T-helper 17 cell (primary cell): ENCODE measurements around the gene HSPB1. TPM values are rescaled to one million over a fixed set of nuclear protein-coding genes. Genes with fewer than 3 reads are reported as not detected.
"Not testable (repeated sequence)": the region's sequence is repeated elsewhere in the genome, so short reads cannot be mapped to it uniquely, and the experiment has no call there.

Experiments used
- ATAC-seq: fragments of 150-1000 bp; cut with Tn5 transposase; 2 replicates; pipeline ENCODE4 v1.10.0; 2021; ENCODE audit warnings: mild to moderate bottlenecking, moderate library complexity
- DNase-seq, 3 donors: peaks; one replicate each; pipeline versions ENCODE4 v3.0.0 to v3.0.0-alpha.2; 2020 to 2021
- H3K9me3 ChIP-seq: one replicate; pipeline ENCODE4 v1.7.0; 2013; ENCODE audit warnings: low read length, mild to moderate bottlenecking; ENCODE audit not compliant: control insufficient read depth, poor library complexity, severe bottlenecking
- H3K27ac Mint-ChIP-seq: one replicate; pipeline ENCODE4 v1.8.0; 2022; ENCODE audit warnings: mild to moderate bottlenecking, moderate library complexity, mixed read lengths
- H3K27me3 Mint-ChIP-seq: one replicate; pipeline ENCODE4 v1.8.0; 2022; ENCODE audit warnings: mixed read lengths
- H3K36me3 Mint-ChIP-seq: one replicate; pipeline ENCODE4 v1.8.0; 2022; ENCODE audit warnings: low read depth, mixed read lengths
- H3K4me1 Mint-ChIP-seq: one replicate; pipeline ENCODE4 v1.8.0; 2022; ENCODE audit warnings: mild to moderate bottlenecking, mixed read lengths
- H3K4me3 Mint-ChIP-seq: one replicate; pipeline ENCODE4 v1.8.0; 2022; ENCODE audit warnings: mild to moderate bottlenecking, moderate library complexity, mixed read lengths
- total RNA-seq, 4 donors: library from RNA in 2 of 4; stranded (reverse) in 2 of 4; gene quantifications; one replicate each; pipeline ENCODE4 v1.2.3 and lab custom pipeline; 2022 to 2026

The HSPB1 gene
- total RNA-seq, 2 donors from 2014 or later, result 25.8 to 33.2 TPM

GRCh38 chr7:76285604-76286374, 16.7 kb upstream of the HSPB1 start:
- no peaks in the 10 kb centered on the region for H3K9me3 ChIP-seq
- Mint-ChIP-seq H3K36me3 (peaks cover 7% of the 10 kb centered on the region), H3K4me3 (no peak overlapping the region), H3K27me3 (peaks cover 21% of the 10 kb centered on the region), H3K27ac (no peak overlapping the region), H3K4me1 (peaks cover 14% of the 10 kb centered on the region)
- no peak for ATAC-seq
- DNase-seq, result no peak

GRCh38 chr7:76286842-76287403, 15.6 kb upstream of the HSPB1 start:
- Mint-ChIP-seq H3K27ac (no peak overlapping the region), H3K27me3 (peaks cover 15% of the 10 kb centered on the region), H3K36me3 (peaks cover 1% of the 10 kb centered on the region), H3K4me3 (no peak overlapping the region), H3K4me1 (peaks cover 12% of the 10 kb centered on the region)
- DNase-seq, result no peak
- H3K9me3 ChIP-seq, result no peaks in the 10 kb centered on the region
- no peak for ATAC-seq

GRCh38 chr7:76290847-76291350, 11.6 kb upstream of the HSPB1 start:
- ATAC-seq, H3K4me3 Mint-ChIP-seq, H3K9me3 ChIP-seq, H3K27me3 Mint-ChIP-seq, H3K36me3 Mint-ChIP-seq, H3K4me1 Mint-ChIP-seq, DNase-seq: not testable (repeated sequence)
- H3K27ac Mint-ChIP-seq, result peak overlapping the region; percentile 29

GRCh38 chr7:76291351-76292212, 10.9 kb upstream of the HSPB1 start:
- Mint-ChIP-seq H3K27ac (peak overlapping the region; percentile 29), H3K4me3 (no peak overlapping the region), H3K36me3 (no peaks in the 10 kb centered on the region), H3K27me3 (peaks cover 5% of the 10 kb centered on the region), H3K4me1 (peaks cover 9% of the 10 kb centered on the region)
- DNase-seq, result peak; percentile 59 to 80 (median 72)
- H3K9me3 ChIP-seq, result no peaks in the 10 kb centered on the region
- peak; percentile 93 for ATAC-seq

GRCh38 chr7:76292213-76292573, 10.3 kb upstream of the HSPB1 start:
- H3K27me3 Mint-ChIP-seq, result peaks cover 5% of the 10 kb centered on the region
- H3K27ac Mint-ChIP-seq, result no peak overlapping the region
- H3K9me3 ChIP-seq, result no peaks in the 10 kb centered on the region
- no peaks in the 10 kb centered on the region for H3K36me3 Mint-ChIP-seq
- H3K4me1 Mint-ChIP-seq, result peaks cover 11% of the 10 kb centered on the region
- no peak overlapping the region for H3K4me3 Mint-ChIP-seq
- ATAC-seq (no peak), DNase-seq (no peak)

GRCh38 chr7:76292911-76293310, 9.6 kb upstream of the HSPB1 start:
- DNase-seq, H3K4me3 Mint-ChIP-seq, H3K27ac Mint-ChIP-seq, H3K9me3 ChIP-seq, H3K27me3 Mint-ChIP-seq, H3K36me3 Mint-ChIP-seq, ATAC-seq: not testable (repeated sequence)
- H3K4me1 Mint-ChIP-seq, result peaks cover 12% of the 10 kb centered on the region

- DNase-seq, result no peak
- Mint-ChIP-seq H3K4me1 (peaks cover 12% of the 10 kb centered on the region), H3K4me3 (no peak overlapping the region), H3K27ac (no peak overlapping the region), H3K27me3 (peaks cover 5% of the 10 kb centered on the region), H3K36me3 (no peaks in the 10 kb centered on the region)
- H3K9me3 ChIP-seq, result no peaks in the 10 kb centered on the region
- ATAC-seq, result no peak
These were observed 9.0 kb upstream of the HSPB1 start for GRCh38 chr7:76293407-76293901.

GRCh38 chr7:76294344-76295024, 8.0 kb upstream of the HSPB1 start:
- H3K9me3 ChIP-seq, result no peaks in the 10 kb centered on the region
- no peak for ATAC-seq
- H3K4me3 Mint-ChIP-seq, result no peak overlapping the region
- peaks cover 5% of the 10 kb centered on the region for H3K27me3 Mint-ChIP-seq
- H3K36me3 Mint-ChIP-seq, result no peaks in the 10 kb centered on the region
- H3K27ac Mint-ChIP-seq, result no peak overlapping the region
- DNase-seq, result no peak
- H3K4me1 Mint-ChIP-seq, result peaks cover 12% of the 10 kb centered on the region

GRCh38 chr7:76296743-76297740, 5.4 kb upstream of the HSPB1 start:
- H3K4me1 Mint-ChIP-seq, result peaks cover 8% of the 10 kb centered on the region
- H3K4me3 Mint-ChIP-seq, result no peak overlapping the region
- H3K27ac Mint-ChIP-seq, result no peak overlapping the region
- peaks cover 5% of the 10 kb centered on the region for H3K27me3 Mint-ChIP-seq
- H3K36me3 Mint-ChIP-seq, result no peaks in the 10 kb centered on the region
- no peak for DNase-seq
- ATAC-seq, result no peak
- no peaks in the 10 kb centered on the region for H3K9me3 ChIP-seq

- ATAC-seq (no peak), DNase-seq (no peak)
- no peak overlapping the region for H3K4me3 Mint-ChIP-seq
- H3K27ac Mint-ChIP-seq, result no peak overlapping the region
- H3K27me3 Mint-ChIP-seq, result no peaks in the 10 kb centered on the region
- H3K36me3 Mint-ChIP-seq, result no peaks in the 10 kb centered on the region
- H3K4me1 Mint-ChIP-seq, result peaks cover 14% of the 10 kb centered on the region
- H3K9me3 ChIP-seq, result no peaks in the 10 kb centered on the region
These were observed 2.2 kb upstream of the HSPB1 start for GRCh38 chr7:76300166-76300731.

- no peaks in the 10 kb centered on the region for H3K36me3 Mint-ChIP-seq
- DNase-seq (no peak), ATAC-seq (no peak)
- H3K27ac Mint-ChIP-seq, result no peak overlapping the region
- no peaks in the 10 kb centered on the region for H3K9me3 ChIP-seq
- H3K27me3 Mint-ChIP-seq, result no peaks in the 10 kb centered on the region
- H3K4me3 Mint-ChIP-seq, result no peak overlapping the region
- H3K4me1 Mint-ChIP-seq, result peaks cover 14% of the 10 kb centered on the region
These were observed 1.5 kb upstream of the HSPB1 start for GRCh38 chr7:76301000-76301399.
